ENCODE measurements around the gene ZNF77.

GRCh38 chr19:2944775-2945574, at the start of gene ZNF77:
- TF ChIP-seq CTCF (IDR thresholded peaks at IDR 0.05; ENCODE audit: borderline replicate concordance, extremely low read depth, low read length, poor library complexity, severe bottlenecking) (no peak), EZH2 (IDR thresholded peaks at IDR 0.05; ENCODE audit: borderline replicate concordance, low read depth, low read length, severe bottlenecking) (peak; percentile 40)

Data from DND-41 (cell line).